ENCODE results near the gene GUCY2C.

Gene GUCY2C

DNA sequence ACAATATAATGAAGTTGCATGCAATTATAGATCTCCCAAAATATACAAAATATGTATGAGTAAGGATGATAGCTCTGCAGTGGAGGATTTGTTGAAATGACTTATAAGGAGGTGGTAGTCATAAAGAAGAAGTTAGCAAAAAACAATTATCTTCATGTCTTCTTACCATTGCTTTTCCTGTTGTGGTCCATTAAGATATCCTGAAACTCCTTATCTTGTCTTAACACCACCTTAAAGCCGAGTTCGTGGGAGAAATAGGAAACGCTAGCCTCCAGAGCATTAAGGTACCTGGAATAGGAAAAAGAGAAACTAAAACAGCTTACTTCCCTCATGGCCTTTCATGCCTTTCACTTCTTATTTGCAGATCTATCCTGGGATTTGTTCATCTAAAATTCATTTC, 15.2 kb downstream of the GUCY2C start:
- DNase-seq, result no peak

DNA sequence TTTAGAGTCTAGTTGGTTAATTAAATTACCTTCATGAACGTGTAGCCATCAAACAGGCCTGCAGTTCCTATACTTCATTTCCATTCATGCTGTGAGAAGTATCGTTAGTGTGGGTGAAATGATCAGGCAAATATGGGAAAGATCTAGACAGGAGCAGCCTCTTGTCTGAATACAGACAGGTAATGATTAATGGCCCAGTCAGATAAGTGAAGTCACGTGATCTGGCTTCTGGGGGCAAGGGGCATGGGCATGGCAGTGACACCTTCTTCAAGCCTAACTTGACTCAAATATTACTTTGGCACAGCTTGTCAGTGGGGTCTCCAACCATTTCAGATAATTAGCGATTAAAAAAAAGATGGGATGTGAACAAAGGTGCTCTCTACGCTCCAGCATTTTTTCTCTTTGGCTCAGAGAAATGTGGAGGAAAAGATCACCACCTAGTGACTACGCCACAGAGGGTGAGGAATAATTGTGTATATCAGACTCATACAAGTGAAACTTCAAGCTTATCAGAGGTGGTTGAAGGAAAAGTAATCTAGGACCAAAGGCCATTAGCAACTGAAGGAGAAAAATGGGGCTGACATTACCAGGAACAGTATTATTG, 17.8 kb downstream of the GUCY2C start:
- no peak for DNase-seq

DNA sequence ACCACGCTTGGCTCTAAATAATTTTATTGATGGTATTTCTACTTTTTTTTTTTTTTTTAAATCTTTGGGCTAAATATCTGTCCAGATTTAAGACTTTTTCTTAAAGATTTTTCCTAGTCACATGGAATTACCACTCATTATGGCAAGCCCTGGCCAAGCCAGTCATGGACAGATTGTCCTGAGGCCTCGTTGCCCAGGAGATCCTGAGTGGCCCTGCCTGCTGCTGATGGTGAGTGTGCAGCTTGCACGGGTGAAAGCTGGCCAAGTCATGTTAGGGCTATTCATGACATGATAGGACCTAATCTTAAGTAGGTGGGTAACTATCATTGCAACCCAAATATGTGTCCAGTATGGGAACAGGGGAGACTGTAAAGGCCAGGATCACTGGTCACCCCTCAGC, 27.8 kb downstream of the GUCY2C start:
- no peak for DNase-seq

DNA sequence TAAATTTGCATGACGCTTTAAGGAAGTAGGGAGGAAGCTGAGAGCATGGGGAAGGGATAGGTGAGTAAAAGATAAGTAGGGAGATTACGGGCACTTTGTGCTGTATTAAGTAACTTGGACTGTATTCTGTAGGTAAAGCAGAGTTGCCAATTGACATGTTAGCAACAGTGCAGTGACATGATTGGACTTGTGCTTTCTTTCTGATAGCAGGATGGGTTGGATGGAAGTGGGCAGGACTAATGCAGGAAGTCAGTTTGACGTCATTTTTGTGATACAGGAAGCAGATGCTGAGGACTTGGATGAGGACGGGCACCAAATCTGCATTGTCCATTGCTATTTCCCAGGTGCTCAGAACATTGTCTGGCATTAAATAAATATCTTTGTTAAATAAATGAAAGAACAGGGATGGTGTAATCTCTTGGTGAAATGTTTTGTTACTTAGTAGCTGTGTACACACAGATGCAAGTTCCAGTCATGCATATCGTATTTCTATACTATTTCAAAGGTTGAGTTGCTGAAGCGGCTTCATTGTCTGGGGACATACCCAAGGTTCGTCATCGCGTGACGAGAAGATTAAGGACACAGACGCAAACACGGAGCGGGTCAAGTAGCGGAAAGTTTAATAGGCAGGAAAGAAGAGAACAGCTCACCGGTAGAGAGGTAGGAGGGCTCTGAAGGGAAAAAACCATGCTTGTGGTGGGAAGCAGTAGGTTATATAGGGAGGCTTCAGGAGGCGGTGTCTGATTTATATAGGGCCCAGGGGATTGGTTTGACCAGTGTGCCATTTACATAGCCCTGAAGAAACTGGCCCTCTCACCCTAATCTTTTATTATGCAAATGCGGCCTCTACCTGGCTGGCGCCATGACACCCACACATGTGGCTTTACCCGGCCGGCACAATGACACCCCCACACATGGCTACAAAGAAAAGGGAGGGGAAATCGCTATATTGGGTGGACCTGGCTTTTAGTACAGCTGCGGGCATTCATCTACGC, 30.7 kb downstream of the GUCY2C start:
- DNase-seq, result no peak

- DNase-seq, result peak; percentile 2
Observed at GRCh38 chr12:14664434-14665023, 31.9 kb downstream of the GUCY2C start.

GRCh38 chr12:14663002-14663401, 33.4 kb downstream of the GUCY2C start:
- DNase-seq, result no peak

GRCh38 chr12:14656846-14657245, 39.6 kb downstream of the GUCY2C start:
- DNase-seq, result no peak

- no peak for DNase-seq
Observed at GRCh38 chr12:14655284-14655683, 41.1 kb downstream of the GUCY2C start.

- no peak for DNase-seq
Observed at GRCh38 chr12:14654842-14655241, 41.6 kb downstream of the GUCY2C start.

DNA sequence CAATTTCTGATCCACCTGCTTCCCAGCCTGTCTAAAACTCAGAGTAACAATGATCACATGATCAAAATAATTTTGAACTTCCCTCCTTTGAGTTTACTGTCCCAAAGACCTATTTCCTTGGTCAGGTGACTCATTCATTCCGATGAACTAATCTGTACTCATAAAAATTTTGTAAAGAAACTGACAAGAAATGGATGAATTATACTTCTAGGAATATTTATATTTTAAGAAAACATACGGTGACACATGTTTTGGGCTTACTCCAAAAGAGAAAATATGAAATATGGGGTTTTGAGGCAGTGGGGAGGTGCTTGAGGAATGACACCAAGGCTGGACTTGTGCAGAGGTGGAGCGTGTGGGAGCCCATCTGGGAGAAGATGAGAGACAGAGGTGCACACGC, 42.0 kb downstream of the GUCY2C start:
- no peak for DNase-seq

DNA sequence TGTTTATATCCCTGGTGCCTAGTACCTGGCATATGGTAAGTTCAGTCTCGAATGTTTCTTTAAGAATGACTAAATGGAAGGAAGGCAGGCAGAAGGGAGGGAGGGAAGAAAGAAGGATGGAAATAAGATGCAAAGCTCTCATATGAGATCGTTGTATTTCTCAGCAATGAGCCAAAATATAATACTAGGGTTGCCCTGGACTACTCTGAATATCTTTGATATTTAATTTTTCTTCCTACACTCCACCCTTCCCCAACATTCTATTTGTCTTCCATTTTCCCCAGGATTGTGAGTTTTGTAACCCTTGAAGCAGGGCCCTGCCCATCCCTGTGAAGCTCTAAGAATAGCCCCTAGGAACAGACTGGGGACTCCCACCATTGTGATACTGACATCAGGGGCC, 43.9 kb downstream of the GUCY2C start:
- no peak for DNase-seq

GRCh38 chr12:14651371-14651770, 45.0 kb downstream of the GUCY2C start:
- no peak for DNase-seq

GRCh38 chr12:14650789-14651188, 45.6 kb downstream of the GUCY2C start:
- DNase-seq, result no peak

GRCh38 chr12:14647028-14647750, 49.2 kb downstream of the GUCY2C start:
- no peak for DNase-seq

DNA sequence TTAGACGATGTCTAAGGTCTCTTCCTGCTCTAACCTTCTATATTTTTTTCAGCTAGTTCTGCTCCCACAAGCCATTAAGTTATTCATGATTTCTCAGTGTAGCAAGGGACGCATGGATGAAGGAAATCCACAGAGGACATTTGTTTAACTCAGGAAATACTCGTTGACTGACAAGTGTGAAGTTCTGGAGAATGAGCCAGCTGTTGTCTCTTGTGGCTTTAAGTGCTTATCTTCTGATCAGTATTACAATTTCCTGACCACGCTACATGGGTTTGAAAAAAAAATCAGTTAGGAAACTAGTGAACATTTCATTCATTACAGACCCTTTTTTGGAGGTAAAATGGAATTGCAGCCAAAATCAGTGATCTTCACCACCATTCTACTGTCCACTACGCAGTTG, 53.1 kb downstream of the GUCY2C start:
- DNase-seq, result no peak

DNA sequence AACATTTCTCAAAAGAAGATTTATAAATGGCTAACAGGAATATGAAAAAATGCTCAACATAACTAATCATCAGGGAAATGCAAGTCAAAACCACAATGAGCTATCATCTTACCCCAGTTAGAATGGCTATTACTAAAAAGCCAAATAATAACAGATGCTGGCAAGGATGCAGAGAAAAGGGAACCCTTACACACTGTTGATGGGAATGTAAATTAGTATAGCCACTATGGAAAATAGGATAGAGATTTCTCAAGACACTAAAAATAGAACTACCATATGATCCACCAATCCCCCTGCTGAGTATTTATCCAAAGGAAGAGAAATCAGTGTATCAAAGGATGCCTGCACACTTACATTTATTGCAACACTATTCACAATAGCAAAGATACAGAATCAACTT, 58.3 kb downstream of the GUCY2C start:
- no peak for DNase-seq

DNA sequence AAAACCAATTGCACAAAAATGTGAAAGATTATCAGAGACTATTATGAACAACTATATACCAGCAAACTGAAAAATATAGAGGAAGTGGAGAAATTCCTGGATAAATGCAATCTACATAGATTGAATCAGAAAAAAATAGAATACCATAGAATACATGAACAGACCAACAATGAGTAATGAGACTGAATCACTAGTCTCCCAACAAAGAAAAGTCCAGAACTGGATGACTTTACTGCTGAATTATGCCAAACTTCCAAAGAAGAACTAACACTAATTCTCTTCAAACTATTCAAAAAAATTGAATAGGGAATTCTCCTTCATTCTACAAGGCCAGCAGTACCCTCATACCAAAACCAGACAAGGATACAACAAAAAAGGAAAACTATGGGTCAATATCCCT, 60.6 kb downstream of the GUCY2C start:
- DNase-seq, result no peak

DNA sequence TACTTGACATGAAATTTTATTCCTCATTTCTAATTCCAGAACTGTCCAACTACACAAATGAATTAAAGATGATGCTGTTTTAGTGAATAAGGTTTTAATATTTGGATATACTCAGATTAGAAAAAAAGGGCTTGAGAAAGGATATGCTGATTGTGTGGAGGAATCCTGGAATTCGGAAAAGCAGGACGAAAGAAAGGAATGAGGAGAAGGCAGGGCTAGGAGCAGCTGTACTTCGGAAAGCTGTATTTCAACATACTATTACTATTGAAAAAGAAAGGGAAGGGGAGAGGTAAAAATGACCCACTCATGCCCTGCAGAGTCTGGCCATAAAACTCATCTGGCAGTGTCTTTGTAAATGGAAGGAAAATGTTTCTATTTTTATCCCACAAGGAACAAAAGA, 65.6 kb downstream of the GUCY2C start:
- DNase-seq, result no peak

DNA sequence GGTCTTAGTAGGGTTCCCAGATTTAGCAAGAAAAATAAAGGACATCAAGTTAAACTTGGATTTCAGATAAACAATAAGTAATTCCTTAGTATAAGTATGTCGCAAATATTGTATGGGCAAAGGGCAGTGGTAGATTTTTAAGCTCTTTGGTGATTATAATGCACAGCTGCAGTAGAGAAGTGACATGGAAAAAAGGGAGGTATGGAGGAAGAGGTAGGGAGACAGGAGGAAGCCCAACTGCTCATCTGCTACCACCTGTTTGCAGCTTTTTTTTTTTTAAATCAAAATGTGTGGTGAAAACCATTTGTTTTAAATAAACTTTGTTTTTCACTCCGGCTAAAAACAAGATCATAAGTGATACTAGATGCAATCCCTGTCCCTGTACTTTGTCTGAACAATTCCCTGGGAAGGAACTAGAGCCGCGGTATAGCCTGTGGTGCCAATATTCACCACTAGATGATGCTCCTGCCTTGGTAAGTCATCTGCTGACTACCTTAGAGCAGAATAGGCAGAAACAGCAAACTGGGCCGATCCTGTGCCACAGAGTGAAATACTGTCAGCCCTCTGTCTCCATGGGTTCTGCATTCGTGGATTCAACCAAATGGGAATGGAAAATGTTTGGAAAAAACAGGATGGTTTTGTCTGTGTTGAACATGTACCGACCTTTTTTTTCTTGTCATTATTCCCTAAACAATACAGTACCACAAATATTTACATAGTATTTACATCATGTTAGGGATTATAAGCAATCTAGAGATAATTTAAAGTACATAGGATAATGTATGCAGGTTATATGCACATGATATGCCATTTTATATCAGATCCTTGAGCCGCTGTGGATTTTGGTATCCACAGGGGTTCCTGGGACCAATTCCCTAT, 66.3 kb downstream of the GUCY2C start:
- DNase-seq, result peak; percentile 37

GRCh38 chr12:14628771-14629170, 67.6 kb downstream of the GUCY2C start:
- no peak for DNase-seq

- DNase-seq, result no peak
Observed at GRCh38 chr12:14621826-14622225, 74.6 kb downstream of the GUCY2C start.

Data from NCI-H446 treated with DMSO at 0.1 percent for 48 hours (cell line).